KG1 (cell line): ENCODE measurements around the gene PI4KA.
"Not testable (repeated sequence)": the region's sequence is repeated elsewhere in the genome, so short reads cannot be mapped to it uniquely, and the experiment has no call there.

Source experiments
- DNase-seq: peaks from one replicate; lab custom pipeline; 2025; lab: John Stamatoyannopoulos, UW

Gene PI4KA

DNA sequence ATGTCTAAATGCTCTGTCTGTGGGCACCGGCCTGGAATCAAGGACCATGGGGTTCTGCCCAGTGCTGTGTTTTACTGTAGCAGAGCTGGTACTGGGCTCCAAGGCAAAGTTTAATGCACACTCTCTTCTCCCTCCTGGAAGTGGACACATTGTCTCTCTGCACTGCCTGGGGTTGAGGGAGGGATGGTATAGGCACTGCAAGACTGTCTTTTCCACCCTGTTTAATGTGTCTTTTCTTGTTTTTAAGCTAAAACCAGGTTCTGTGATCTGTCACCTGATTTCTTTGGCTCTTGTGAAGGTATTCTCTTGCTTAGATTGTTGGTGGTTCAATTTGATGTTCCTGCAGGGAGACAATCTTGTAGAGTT is 194.0 kb downstream of the PI4KA start:
- no peak for DNase-seq

DNA sequence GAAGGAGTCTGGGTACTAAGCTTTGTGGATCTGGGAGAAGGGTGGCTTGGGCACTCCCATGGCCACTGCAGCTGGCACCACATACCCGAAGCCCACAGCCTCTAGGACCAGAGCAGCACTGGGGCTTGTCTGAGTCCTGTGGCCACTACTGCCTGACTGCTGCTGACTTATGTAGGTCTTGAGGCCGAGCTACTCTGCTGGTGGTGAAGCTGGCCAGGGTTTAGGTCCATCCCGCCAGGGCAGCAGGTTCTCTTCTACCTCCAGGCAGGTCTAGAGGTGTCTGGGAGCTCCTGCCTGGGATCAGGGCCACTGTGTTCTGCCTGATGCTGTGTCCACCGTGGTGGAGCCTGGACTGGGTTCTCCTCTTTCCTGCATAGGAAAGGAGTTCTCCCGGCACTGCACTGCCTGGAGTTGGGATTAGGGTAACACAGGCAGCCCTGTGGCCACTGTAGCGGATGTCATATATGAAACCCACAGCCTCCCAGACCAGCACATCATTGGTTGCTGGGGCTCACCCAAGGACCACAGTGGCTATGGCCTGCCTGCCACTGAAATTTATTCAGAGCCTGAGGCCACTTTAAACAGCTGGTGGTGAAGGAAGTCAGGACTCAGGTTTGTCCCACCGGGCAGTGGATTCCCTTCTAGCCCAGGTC is 194.5 kb downstream of the PI4KA start:
- no peak for DNase-seq

DNA sequence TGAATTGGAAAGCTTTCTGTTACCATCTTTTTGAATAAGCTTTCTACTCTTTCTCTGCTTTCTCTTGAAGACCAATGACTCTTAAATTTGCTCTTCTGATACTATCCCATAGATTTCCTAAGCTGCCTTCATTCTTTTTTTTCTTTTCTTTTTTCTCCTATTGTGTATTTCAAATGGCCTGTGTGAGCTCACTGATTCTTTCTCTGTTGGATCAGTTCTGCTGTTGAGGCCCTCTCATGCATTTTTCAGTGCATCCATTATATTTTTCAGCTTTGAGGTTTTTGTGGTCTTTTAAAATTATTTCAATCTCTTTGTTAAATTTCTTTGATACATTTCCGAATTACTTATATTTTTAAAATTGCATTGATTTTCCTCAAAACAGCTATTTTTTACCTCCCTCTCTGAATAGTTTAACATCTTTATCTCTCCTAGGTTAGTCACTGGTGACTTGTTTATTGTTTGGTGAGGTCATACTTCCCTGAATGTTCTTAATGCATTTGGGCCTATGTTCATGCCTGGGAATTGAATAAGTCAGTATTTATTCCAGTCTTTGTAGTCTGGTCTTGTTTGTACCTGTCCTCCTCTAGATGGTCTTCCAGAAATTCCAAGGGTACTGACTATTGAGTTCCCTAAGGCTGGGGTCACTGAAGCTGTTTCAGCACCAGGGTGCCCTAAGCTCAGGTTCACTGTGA is 195.3 kb downstream of the PI4KA start:
- DNase-seq: no peak

DNA sequence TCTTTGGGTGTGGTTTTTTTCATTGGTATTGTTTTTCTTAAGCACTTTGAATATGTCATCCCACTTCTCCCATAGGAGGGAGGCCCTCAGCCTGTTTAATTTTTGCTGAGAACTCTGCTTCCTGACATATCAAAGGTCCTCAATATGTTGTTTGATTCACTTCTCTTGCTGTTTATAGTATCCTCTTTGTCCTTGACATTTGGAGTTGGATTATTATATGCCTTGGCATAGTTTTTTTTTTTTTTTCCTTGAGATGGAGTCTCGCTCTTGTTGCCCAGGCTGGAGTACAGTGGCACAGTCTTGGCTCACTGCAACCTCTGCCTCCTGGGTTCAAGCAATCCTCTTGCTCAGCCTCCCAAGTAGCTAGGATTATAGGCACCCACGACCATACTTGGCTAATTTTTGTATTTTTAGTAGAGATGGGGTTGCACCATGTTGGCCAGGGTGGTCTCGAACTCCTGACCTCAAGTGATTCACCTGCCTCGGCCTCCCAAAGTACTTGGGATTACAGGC is 196.0 kb downstream of the PI4KA start:
- DNase-seq: not testable (repeated sequence)

DNA sequence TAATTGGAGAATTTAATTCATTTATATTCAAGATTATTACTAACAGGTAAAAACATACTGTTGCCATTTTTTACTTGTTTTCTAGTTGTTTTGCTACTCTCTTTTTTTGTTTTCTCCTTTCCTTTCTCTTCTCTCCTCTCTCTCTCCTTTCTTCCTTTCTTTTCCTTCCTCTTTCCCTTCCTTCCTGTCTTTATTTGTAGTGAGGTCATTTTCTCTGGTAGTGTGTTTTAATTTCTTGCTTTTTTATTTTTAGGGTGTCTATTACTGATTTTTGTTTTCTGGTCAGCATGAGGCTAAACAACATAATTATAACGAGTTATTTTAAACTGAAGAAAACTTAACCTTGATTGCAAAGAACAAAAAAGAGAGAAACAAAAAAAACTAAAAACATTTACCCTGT is 197.1 kb downstream of the PI4KA start:
- no peak for DNase-seq

DNA sequence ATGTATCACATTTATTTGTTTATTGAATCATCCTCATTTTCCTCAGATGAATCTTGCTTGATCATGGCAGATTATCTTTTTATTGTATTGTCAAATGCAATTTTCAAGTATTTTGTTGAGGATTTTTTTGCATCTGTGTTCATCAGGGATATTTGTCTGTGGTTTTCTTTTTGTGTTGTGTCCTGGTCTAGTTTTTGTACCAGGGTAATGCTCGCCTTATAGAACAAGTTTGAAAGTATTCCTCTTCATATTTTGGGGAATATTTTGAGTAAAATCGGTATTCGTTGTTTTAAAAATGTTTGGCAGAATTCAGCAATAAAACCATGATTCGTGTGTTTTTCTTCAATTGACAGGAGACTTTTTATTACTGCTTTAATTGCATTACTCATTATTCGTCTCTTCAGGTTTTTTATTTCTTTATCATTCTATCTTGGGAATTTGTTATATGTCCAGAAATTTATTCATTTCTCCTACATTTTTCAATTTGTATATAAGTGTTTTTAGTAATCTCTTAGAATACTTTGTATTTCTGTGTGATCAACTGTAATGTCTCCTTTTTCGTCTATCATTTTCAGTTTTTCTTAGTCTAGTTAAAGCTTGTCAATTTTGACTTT is 198.1 kb downstream of the PI4KA start:
- DNase-seq: no peak

DNA sequence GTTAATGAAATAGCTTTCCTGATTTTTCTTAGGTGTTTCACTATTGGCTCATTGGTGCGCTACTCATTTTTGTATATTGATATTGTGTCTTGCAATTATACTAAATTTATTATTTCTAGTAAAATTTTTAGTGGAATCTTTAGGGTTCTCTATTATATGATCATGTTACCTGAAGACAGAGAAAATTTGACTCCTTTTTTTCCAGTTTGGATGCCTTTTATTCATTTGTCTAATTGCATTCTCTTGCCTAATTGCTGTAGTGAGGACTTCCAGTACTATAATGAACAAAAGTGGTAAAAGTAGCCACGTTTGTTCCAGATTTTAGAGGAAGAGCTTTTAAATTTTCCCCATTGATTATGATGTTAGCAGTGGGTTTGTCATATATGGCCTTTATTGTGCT is 198.7 kb downstream of the PI4KA start:
- no peak for DNase-seq

DNA sequence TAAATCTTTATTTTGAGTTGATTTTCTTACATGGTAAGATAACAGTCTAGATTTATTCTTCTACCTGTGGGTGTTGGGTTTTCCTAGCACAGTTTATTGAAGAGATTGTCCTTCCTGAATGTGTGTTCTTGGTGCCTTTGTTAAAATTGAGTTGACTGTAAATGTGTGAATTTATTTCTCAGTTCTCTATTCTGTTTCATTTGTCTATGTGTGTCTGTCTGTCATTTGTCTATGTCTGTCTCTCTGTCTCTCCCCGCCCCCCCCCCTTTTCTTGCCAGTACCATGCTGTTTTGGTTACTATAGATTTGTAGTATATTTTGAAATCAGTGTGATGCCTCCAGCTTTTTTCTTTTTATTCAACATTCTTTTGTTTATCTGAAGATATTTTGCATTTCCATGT is 199.4 kb downstream of the PI4KA start:
- no peak for DNase-seq

DNA sequence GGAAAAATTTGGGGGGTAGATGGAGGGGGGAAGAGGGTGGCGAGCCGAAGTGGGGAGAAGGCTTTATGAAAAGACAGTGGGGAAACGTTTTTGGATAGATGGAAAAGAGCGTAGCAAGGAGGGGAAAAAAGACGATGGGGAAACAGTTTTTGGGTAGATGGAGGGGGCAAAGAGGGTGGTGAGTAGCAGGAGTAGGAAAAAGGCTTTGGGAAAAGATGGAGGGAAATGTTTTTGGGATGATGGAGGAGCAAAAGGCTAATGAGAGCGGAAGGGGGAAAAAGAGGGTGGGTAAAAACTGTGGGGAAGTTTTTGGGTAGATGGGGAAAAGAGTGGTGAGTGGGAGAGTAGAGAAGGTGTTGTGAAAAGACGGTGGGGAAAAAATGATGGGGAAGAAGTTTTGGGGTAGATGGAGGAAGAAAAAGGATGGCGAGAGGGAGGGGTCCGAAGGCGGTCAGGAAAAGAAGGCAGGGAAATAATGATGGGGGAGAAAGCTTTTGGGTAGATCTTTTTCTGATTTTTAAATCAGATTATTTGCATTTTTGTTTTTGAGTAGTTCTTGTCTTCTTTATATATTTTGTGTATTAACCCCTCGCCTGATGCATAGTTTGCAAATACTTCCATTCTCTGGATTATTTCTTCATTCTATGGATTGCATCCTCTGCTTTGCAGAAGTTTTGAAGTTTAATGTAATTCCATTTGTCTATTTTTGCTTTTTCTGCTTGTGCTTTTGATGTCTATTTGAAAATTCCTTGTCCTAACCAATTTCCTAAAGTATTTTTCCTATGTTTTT is 200.0 kb downstream of the PI4KA start:
- DNase-seq: no peak

DNA sequence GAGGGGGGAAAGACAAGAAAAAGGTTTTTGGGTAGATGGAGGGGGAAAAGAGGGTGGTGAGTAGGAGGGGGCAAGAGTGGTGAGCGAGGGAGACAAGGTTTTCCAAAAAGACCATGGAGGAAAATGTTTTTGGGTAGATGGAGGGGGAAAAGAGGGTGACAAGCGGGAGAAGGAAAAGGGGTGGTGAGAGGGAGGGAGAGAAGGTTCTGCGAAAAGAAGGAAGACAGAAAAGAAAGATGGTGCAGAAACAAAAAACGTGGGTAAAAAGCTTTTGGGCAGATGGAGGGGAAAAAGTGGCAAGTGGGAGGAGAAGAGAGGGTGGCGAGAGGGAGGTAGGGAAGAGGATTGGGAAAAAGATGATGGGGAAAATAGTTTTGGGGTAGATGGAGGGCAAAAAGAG is 200.6 kb downstream of the PI4KA start:
- no peak for DNase-seq
